Smooth muscle cell (in vitro differentiated cells): ENCODE data around the gene RNU5D-1. TPM values are rescaled to one million over a fixed set of nuclear protein-coding genes. Genes with fewer than 3 reads are reported as not detected.

Experiments
- DNase-seq: peaks from one replicate; lab custom pipeline; 2025; ENCODE audit not compliant: unreplicated experiment; lab: John Stamatoyannopoulos, UW
- H2AFZ ChIP-seq: fragments of 200-600 bp; sonication (generic); 2 replicates; pipeline ENCODE4 v1.6.0; 2016; ENCODE audit warnings: antibody characterized with exemption, low read depth, mild to moderate bottlenecking
- H3F3A ChIP-seq: fragments of 200-600 bp; sonication (generic); 2 replicates; pipeline ENCODE4 v1.6.0; 2017; ENCODE audit warnings: antibody characterized with exemption, low read depth
- H3K27ac ChIP-seq: fragments of 200-600 bp; sonication (generic); 2 replicates; pipeline ENCODE4 v1.5.1; 2016; ENCODE audit warnings: low read depth, mild to moderate bottlenecking
- H3K27me3 ChIP-seq: fragments of 200-600 bp; sonication (generic); 2 replicates; pipeline ENCODE4 v1.6.1; 2016; ENCODE audit warnings: low read depth, mild to moderate bottlenecking
- H3K36me3 ChIP-seq: fragments of 200-600 bp; sonication (generic); 2 replicates; pipeline ENCODE4 v1.5.1; 2016; ENCODE audit warnings: low read depth
- H3K4me1 ChIP-seq: fragments of 200-600 bp; sonication (generic); 2 replicates; pipeline ENCODE4 v1.5.1; 2016; ENCODE audit warnings: low read depth
- H3K4me2 ChIP-seq: fragments of 200-600 bp; sonication (generic); 2 replicates; pipeline ENCODE4 v1.6.0; 2016; ENCODE audit warnings: mild to moderate bottlenecking
- H3K4me3 ChIP-seq: fragments of 200-600 bp; sonication (generic); 2 replicates; pipeline ENCODE4 v1.5.1; 2016; ENCODE audit warnings: mild to moderate bottlenecking
- H3K79me2 ChIP-seq: fragments of 200-600 bp; sonication (generic); 2 replicates; pipeline ENCODE4 v1.6.0; 2016; ENCODE audit warnings: low read depth, mild to moderate bottlenecking
- H3K9ac ChIP-seq: fragments of 200-600 bp; sonication (generic); 2 replicates; pipeline ENCODE4 v1.6.0; 2016; ENCODE audit warnings: low read depth
- H3K9me3 ChIP-seq: fragments of 200-600 bp; sonication (generic); replicated peaks from 2 replicates; pipeline ENCODE4 v1.5.1; 2016; ENCODE audit warnings: low read depth
- H4K20me1 ChIP-seq: fragments of 200-600 bp; sonication (generic); 2 replicates; pipeline ENCODE4 v1.6.0; 2016; ENCODE audit warnings: low read depth
- CTCF ChIP-seq: fragments of 200-600 bp; sonication (generic); IDR thresholded peaks from 2 replicates; pipeline ENCODE4 v1.5.1; 2017; ENCODE audit warnings: borderline replicate concordance, mild to moderate bottlenecking, antibody characterized with exemption; ENCODE audit not compliant: insufficient read depth, poor library complexity, severe bottlenecking
- WGBS: methylation state at CpG from one replicate; pipeline ENCODE4 v1.1.7; 2016; ENCODE audit warnings: low lambda C conversion rate; 5-methylcytosine and 5-hydroxymethylcytosine counted together
- polyA plus RNA-seq: library from polyadenylated mRNA; unstranded; fragments of >200 nt; fragmentation: Nextera tagmentation; extraction: Ambion mirVana; gene quantifications from 2 replicates; pipeline ENCODE4 v1.2.1, GENCODE V29; 2016
- total RNA-seq: library from RNA; depleted of rRNA; stranded (reverse); fragments of >200 nt; gene quantifications from 2 replicates; pipeline ENCODE4 v1.2.3, GENCODE V29; 2014

Gene RNU5D-1
- total and polyA plus RNA-seq, 2 experiments from 2014 or later: not detected

DNA sequence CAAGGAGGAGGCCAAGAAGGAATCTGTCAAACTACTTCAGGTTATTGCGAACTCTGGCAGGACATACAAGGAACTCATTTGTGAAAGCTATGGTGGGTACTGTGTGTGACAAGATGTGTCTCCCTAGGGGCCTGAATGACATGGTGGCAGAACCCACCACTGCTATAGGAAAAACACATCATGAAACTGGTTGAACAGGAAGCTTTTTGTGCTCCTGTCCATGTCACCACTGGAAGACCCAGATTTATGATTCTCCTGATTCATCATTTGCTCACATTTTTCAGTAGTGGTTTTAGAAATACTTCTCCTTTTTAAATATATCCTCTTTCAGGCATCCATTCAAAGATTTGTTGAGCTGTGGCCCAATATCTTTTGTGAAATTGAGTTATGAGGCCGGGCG, 32.8 kb downstream of the RNU5D-1 start:
- Histone ChIP-seq H3K9ac (no peak overlapping the region), H4K20me1 (no peaks in the 10 kb centered on the region), H3K9me3 (no peaks in the 10 kb centered on the region), H3F3A (no peaks in the 10 kb centered on the region), H2AFZ (no peak overlapping the region), H3K27me3 (no peaks in the 10 kb centered on the region), H3K4me1 (no peaks in the 10 kb centered on the region), H3K79me2 (no peaks in the 10 kb centered on the region), H3K27ac (no peak overlapping the region), H3K36me3 (no peaks in the 10 kb centered on the region), H3K4me3 (no peak overlapping the region), H3K4me2 (no peak overlapping the region)
- no peak for DNase-seq
- no peak for TF ChIP-seq CTCF
- WGBS: 98% methylated on average over 3 of the region's 3 CpGs

DNA sequence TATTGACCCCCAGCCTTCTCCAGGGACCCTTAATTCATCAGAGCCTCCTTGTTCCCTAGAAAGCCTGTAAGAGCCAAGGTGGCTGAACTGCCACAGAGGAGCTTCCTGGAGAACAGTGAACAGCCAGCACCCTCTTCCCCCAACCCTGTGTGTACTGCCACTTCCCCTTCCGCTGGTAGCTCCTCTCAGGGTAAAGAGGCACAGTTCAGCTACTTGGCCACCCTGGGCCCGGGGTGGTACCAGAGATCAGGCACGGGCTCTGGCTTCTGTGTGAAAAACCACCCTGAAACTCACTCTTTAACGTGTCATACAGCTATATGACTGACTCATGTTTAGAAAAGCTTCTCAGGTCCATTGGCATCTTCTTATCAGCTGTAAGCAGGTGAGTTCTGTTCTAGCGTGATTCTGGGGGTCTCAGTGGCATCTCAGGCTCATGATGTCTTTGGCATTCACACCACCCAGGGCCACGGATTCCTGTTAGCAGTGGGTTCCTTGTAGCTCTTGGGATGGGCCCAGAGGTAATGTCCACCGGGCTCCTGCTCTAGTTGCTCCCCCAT, 34.1 kb downstream of the RNU5D-1 start:
- no peak for TF ChIP-seq CTCF
- no peak overlapping the region for H3K27ac ChIP-seq
- H3K4me1 ChIP-seq: no peaks in the 10 kb centered on the region
- no peak overlapping the region for H3K4me3 ChIP-seq
- H3K4me2 ChIP-seq: no peak overlapping the region
- H3K36me3 ChIP-seq: no peaks in the 10 kb centered on the region
- no peaks in the 10 kb centered on the region for H3K9me3 ChIP-seq
- no peaks in the 10 kb centered on the region for H3K79me2 ChIP-seq
- WGBS: 86% methylated on average over 7 of the region's 7 CpGs
- H3K27me3 ChIP-seq: no peaks in the 10 kb centered on the region
- DNase-seq: no peak
- no peak overlapping the region for H2AFZ ChIP-seq
- no peak overlapping the region for H3K9ac ChIP-seq
- H4K20me1 ChIP-seq: no peaks in the 10 kb centered on the region
- H3F3A ChIP-seq: no peaks in the 10 kb centered on the region

- Histone ChIP-seq H3K27ac (no peak overlapping the region), H3K4me1 (no peaks in the 10 kb centered on the region), H4K20me1 (no peaks in the 10 kb centered on the region), H3K9ac (no peak overlapping the region), H3K4me3 (no peak overlapping the region), H3F3A (no peaks in the 10 kb centered on the region), H3K36me3 (no peaks in the 10 kb centered on the region), H3K79me2 (no peaks in the 10 kb centered on the region), H3K4me2 (no peak overlapping the region), H3K9me3 (no peaks in the 10 kb centered on the region), H3K27me3 (no peaks in the 10 kb centered on the region), H2AFZ (no peak overlapping the region)
- WGBS: 98% methylated on average over 3 of the region's 3 CpGs
- DNase-seq: no peak
- TF ChIP-seq CTCF: no peak
Observed at GRCh38 chr1:44696101-44696500, 34.9 kb downstream of the RNU5D-1 start.

GRCh38 chr1:44695671-44696070, 35.3 kb downstream of the RNU5D-1 start:
- no peak overlapping the region for H3K4me2 ChIP-seq
- H3F3A ChIP-seq: no peaks in the 10 kb centered on the region
- DNase-seq: no peak
- H3K27me3 ChIP-seq: no peaks in the 10 kb centered on the region
- H2AFZ ChIP-seq: no peak overlapping the region
- no peak for TF ChIP-seq CTCF
- no peaks in the 10 kb centered on the region for H4K20me1 ChIP-seq
- whole genome bisulfite sequencing: 100% methylated on average over 4 of the region's 4 CpGs
- H3K36me3 ChIP-seq: no peaks in the 10 kb centered on the region
- H3K4me1 ChIP-seq: no peaks in the 10 kb centered on the region
- no peak overlapping the region for H3K4me3 ChIP-seq
- H3K9ac ChIP-seq: no peak overlapping the region
- no peaks in the 10 kb centered on the region for H3K79me2 ChIP-seq
- no peak overlapping the region for H3K27ac ChIP-seq
- H3K9me3 ChIP-seq: no peaks in the 10 kb centered on the region
